Muscle of leg (tissue), 11 donors: Measurements from ENCODE around the gene BAG1. TPM values are rescaled to one million over a fixed set of nuclear protein-coding genes. Genes with fewer than 3 reads are reported as not detected.
A peak's percentile ranks its signal among the peaks of the same experiment; 100 is the strongest.

Experiments used
- DNase-seq: peaks from one replicate; pipeline ENCODE4 v3.0.0; 2013
- H3K27ac ChIP-seq: one replicate; pipeline ENCODE4 v1.5.1; 2013; ENCODE audit warnings: mild to moderate bottlenecking, low read length, control low read depth
- H3K27me3 ChIP-seq: one replicate; pipeline ENCODE4 v1.6.1; 2013; ENCODE audit warnings: low read length; ENCODE audit not compliant: control insufficient read depth, insufficient read depth
- H3K36me3 ChIP-seq: one replicate; pipeline ENCODE4 v1.6.1; 2013; ENCODE audit warnings: low read length; ENCODE audit not compliant: control insufficient read depth, insufficient read depth
- H3K4me1 ChIP-seq: one replicate; pipeline ENCODE4 v1.6.1; 2013; ENCODE audit warnings: low read length; ENCODE audit not compliant: control insufficient read depth, insufficient read depth
- H3K4me3 ChIP-seq: one replicate; pipeline ENCODE4 v1.5.1; 2013; ENCODE audit warnings: low read length, control low read depth
- H3K9me3 ChIP-seq: replicated peaks from 2 replicates; pipeline ENCODE4 v1.6.1; 2013; ENCODE audit warnings: low read depth, low read length; ENCODE audit not compliant: control insufficient read depth
- WGBS: methylation state at CpG from one replicate; pipeline ENCODE4 v1.1.5; 2013; ENCODE audit warnings: missing lambda C conversion rate; ENCODE audit not compliant: insufficient coverage; 5-methylcytosine and 5-hydroxymethylcytosine counted together
- polyA plus RNA-seq, 8 donors: library from polyadenylated mRNA; unstranded; fragments of 120-200 nt; gene quantifications; one replicate each; pipeline versions ENCODE4 v1.2.1 to v1.2.3, GENCODE V29; 2013; ENCODE audit warnings: inconsistent platforms in 1 of 8, low replicate concordance in 1 of 8; ENCODE audit not compliant: insufficient read length in 8 of 8, insufficient read depth in 1 of 8
- total RNA-seq: library from RNA; stranded (reverse); fragments of 120-200 nt; gene quantifications from one replicate; pipeline ENCODE4 v1.2.4, GENCODE V29; 2013

The BAG1 gene
- total and polyA plus RNA-seq, 9 donors = 54.1 to 94.4 (median 82.9) TPM

DNA sequence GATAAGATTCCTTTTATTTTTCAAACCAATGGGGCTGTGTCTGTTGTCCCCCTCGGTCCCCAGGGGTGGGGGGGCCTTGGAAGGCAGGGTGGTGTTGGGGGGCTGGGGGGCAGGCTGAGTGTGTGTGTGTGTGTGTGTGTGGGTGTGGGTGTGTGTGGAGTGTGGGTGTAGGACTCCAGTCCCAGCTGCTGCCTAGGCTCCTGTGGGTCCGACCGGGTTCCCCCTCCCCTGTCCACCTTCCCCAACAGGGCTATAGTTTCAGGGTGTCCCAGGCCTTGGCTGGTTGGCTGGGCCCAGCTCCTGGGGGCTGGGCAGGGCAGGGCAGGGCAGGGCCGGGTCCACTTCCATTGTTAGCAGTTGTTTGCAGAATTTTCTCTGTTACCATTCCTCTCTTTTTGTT lies 23.7 kb upstream of the BAG1 start:
- Histone ChIP-seq H3K4me1 (peaks cover 16% of the 10 kb centered on the region), H3K27me3 (no peaks in the 10 kb centered on the region), H3K36me3 (peaks cover 18% of the 10 kb centered on the region), H3K27ac (no peak overlapping the region), H3K4me3 (no peak overlapping the region), H3K9me3 (no peaks in the 10 kb centered on the region)
- WGBS = no CpG with 5 or more reads among the region's 4 CpGs
- DNase-seq = no peak

DNA sequence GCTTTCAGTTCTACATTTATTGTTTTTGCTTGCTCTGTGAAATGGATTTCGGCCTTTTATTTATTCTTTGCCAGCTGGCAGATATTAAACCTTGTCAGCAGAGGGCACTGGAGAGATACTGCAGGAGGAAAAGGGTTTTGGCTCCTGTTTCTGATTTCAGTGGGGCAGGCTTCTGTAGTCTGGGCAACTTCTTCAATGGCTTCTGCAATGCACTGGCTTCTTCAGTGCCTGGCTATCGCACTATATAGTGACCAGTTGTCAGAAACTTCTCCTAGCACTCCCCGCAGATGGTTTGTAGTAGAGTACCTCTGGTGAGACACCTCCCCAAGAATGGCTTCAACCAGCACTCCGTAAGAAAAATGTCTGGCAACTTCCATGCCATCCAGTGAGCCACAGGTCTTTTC lies 22.6 kb upstream of the BAG1 start:
- Histone ChIP-seq H3K4me3 (no peak overlapping the region), H3K27ac (peak overlapping the region; percentile 18), H3K9me3 (no peaks in the 10 kb centered on the region), H3K4me1 (peaks cover 14% of the 10 kb centered on the region), H3K36me3 (peaks cover 11% of the 10 kb centered on the region), H3K27me3 (no peaks in the 10 kb centered on the region)
- peak; percentile 78 for DNase-seq
- WGBS = 43% methylated on average over 2 of the region's 4 CpGs

DNA sequence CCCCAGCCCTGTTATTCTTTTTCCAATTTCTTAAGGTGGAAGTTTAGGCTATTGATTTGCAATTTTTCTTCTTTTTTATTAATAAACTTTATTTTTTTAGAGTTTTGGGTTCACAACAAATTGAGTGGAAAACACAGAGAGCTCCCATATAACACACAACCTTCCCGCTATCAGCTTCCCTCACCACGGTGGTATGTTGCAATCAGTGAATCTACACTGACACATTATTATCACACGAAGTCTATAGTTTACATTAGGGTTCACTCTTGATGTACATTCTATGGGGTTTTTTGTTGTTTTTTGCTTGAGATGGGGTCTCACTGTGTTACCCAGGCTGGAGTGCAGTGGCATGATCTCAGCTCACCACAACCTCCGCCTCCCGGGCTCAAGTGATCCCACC lies 21.0 kb upstream of the BAG1 start:
- no CpG with 5 or more reads among the region's 5 CpGs for whole genome bisulfite sequencing

DNA sequence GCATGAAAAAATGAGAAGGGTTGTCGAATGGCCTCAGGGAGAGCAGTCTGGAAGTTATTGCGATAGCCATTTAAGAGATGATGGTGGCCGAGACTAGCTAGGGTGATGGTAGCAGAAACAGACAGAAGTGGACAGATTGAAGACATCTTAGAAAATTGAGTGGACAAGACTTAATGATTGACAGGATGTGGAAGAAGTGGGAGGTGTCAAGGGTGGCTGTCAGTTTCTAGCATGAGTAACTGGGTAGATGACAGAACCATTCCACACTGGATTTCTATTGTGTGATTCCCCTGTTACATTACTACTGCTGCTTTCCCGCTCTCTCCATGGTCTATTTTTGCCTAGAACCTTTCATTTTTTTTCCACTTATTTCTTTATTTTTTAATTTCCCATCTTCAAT lies 13.0 kb upstream of the BAG1 start:
- Histone ChIP-seq H3K4me1 (no peaks in the 10 kb centered on the region), H3K4me3 (no peak overlapping the region), H3K36me3 (peaks cover 54% of the 10 kb centered on the region), H3K27ac (no peak overlapping the region), H3K27me3 (no peaks in the 10 kb centered on the region), H3K9me3 (no peaks in the 10 kb centered on the region)
- WGBS = 97% methylated on average over 4 of the region's 4 CpGs
- DNase-seq = no peak

More for the DNA sequence above, 21.0 kb upstream of the BAG1 start:
- no peak overlapping the region for H3K4me3 ChIP-seq
- H3K27ac ChIP-seq = no peak overlapping the region
- H3K36me3 ChIP-seq = peaks cover 12% of the 10 kb centered on the region
- no peaks in the 10 kb centered on the region for H3K9me3 ChIP-seq
- no peaks in the 10 kb centered on the region for H3K27me3 ChIP-seq
- peaks cover 10% of the 10 kb centered on the region for H3K4me1 ChIP-seq
- no peak for DNase-seq

DNA sequence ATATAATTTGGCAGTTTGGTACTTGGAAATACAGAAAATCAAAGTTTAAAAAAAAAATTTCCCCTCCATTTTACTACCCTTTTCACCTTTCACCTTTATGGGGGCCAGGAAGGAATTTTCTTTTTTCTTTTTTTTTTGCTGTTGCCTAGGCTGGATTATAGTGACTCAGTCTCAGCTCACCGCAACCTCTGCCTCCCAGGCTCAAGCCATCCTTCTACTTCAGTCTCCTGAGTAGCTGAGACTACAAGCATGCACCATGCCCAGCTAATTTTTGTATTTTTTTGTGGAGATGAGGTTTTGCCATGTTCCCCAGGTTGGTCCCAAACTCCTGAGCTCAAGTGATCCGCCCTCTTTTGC lies 9.4 kb upstream of the BAG1 start:
- H3K36me3 ChIP-seq = peaks cover 50% of the 10 kb centered on the region

DNA sequence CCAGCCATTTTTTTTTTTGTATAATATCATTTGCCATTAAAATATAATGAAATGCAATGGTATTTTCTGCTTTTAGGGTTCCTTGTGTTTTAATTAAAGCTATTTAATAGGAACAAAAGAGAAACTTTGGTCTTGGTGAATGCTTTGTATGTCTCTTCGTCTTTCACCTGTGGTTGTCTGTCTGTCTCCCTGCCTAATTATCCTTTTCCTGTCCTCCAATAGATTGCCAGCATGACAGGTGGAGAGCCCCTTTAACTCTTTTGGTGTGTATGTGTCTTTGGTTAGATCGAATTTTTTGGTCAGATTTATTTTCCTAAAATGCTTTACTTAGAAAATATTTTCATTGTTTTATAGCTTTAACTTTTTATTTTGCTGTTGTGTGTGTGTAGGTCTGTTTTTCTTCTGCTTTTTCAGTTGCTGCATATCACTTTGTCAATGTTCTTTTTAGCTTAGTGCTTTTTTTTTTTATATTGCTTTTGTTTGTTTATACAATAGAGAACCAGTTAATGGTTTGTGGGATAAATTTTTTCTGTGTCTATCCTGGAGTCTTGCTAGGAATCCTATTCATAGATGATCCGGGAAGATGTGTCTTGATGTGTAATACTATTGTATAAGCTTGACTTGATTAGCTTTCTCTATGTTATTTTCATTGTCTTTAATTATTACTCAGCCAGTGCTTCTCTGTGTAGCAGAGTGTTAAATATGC lies 8.9 kb upstream of the BAG1 start:
- WGBS = no CpG with 5 or more reads among the region's 3 CpGs
- peaks cover 48% of the 10 kb centered on the region for H3K36me3 ChIP-seq

More for the DNA sequence above, 9.4 kb upstream of the BAG1 start:
- Histone ChIP-seq H3K4me1 (no peaks in the 10 kb centered on the region), H3K27ac (no peak overlapping the region), H3K4me3 (no peak overlapping the region), H3K27me3 (no peaks in the 10 kb centered on the region), H3K9me3 (no peaks in the 10 kb centered on the region)
- DNase-seq = no peak
- no CpG with 5 or more reads among the region's 2 CpGs for WGBS

DNA sequence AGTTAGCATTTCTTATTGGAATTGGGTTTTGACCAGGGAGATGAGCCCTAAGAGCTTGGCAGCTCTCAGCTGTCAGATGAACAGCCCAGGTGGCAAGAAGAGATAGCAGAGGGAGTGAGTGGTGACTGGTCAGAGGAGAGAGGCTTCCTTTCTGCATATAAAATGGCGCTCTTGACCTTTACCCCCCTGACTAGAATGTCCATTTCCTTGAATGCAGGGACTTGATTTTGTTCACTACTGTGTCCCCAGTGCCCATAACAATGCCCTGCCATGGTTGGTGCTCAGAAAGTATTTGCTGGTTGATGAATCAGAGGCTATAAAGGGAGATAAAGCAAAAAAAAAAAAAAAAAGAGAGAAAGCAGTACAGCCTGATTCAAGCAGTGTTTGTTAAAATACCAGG lies 7.6 kb upstream of the BAG1 start:
- H3K27me3 ChIP-seq = no peaks in the 10 kb centered on the region
- no peak for DNase-seq
- H3K27ac ChIP-seq = no peak overlapping the region
- no peaks in the 10 kb centered on the region for H3K9me3 ChIP-seq
- no peaks in the 10 kb centered on the region for H3K4me1 ChIP-seq
- peaks cover 43% of the 10 kb centered on the region for H3K36me3 ChIP-seq
- no CpG with 5 or more reads among the region's 1 CpG for WGBS
- H3K4me3 ChIP-seq = no peak overlapping the region

More for the DNA sequence above, 8.9 kb upstream of the BAG1 start:
- H3K9me3 ChIP-seq = no peaks in the 10 kb centered on the region
- no peak for DNase-seq
- H3K4me3 ChIP-seq = no peak overlapping the region
- no peak overlapping the region for H3K27ac ChIP-seq
- H3K27me3 ChIP-seq = no peaks in the 10 kb centered on the region
- H3K4me1 ChIP-seq = no peaks in the 10 kb centered on the region

DNA sequence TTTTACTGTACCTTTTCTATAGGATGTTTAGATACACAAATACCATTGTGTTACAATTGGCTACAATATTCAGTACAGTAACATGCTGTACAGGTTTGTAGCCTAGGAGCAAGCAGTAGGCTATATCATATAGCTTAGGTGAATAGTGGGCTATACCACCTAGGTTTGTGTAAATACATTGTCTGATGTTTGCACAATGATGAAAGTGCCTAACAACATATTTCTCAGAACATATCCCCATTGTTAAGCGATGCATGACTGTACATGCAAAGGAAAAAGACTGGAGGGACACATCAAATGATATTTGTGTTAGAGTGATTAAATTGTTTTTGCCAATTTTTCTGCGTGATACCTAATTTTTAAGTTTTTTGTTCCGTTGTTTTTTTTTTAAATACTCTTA lies 5.6 kb upstream of the BAG1 start:
- peaks cover 39% of the 10 kb centered on the region for H3K36me3 ChIP-seq
- WGBS = no CpG with 5 or more reads among the region's 3 CpGs

DNA sequence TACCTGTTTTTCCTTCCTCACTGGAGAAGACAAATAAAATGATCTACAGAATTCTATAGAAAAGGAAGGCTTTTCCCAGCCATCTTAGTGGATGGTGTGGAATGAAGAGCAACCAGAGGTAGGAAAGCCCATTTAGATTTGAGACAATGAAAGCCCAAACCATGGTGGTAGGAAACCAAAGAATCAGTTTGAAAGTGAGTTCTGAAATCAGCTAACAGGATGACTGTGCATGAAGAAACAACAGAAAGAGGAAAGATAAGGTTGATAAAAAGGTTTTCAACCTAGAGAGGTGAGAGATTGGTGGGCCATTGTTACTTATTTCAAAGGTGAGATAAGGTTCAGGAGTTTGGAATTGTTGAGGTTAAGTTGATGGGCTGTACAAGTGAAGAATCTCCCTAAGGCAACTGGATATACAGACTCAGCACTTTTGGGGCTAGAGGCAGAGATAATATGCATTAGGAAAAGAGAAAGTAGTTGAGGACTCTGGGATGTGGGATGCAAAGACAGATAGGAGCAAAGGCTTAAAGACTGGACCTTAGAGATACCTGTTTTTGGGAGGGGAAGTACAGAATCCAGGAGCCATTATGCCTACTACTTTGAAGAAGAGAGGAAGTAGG lies 2.8 kb upstream of the BAG1 start:
- peaks cover 30% of the 10 kb centered on the region for H3K36me3 ChIP-seq
- H3K27ac ChIP-seq = no peak overlapping the region
- peaks cover 20% of the 10 kb centered on the region for H3K4me1 ChIP-seq
- H3K9me3 ChIP-seq = no peaks in the 10 kb centered on the region
- H3K27me3 ChIP-seq = no peaks in the 10 kb centered on the region
- no peak overlapping the region for H3K4me3 ChIP-seq
- DNase-seq = no peak

More for the DNA sequence above, 5.6 kb upstream of the BAG1 start:
- no peaks in the 10 kb centered on the region for H3K9me3 ChIP-seq
- peaks cover 10% of the 10 kb centered on the region for H3K4me1 ChIP-seq
- H3K4me3 ChIP-seq = no peak overlapping the region
- H3K27ac ChIP-seq = no peak overlapping the region
- no peak for DNase-seq
- H3K27me3 ChIP-seq = no peaks in the 10 kb centered on the region

DNA sequence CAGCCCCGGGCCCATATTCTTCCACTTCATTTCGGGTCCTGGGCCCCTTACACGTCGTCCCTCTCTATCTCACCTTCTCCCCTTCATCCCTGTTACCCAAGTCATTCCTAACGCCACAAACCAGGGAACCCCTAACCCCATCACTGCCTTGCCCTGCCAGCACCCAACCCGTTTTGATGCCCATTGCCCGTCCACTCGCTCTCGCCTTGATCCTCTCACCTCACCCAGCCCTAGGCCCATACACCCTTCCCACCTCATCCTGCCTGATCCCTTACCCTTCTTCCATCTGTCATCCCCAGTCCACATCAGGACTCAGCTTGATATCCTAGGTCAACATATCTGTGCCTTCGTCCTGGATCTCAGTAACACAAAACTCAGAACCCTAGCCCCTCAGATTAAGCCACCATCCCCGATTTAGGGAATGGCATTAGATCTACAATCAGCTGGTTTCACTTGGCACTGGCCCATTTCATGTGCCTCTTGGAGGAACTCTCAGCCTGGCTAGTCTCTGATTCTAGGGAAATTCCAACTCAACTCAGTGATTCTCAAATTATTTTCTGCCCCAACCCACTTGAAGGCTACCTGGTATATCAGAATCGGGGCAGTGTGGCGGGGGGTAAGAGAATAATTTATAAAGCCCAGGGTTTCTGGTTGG lies 830 bp upstream of the BAG1 start:
- Histone ChIP-seq H3K9me3 (no peaks in the 10 kb centered on the region), H3K27me3 (no peaks in the 10 kb centered on the region), H3K27ac (peak overlapping the region; percentile 84), H3K36me3 (peaks cover 29% of the 10 kb centered on the region), H3K4me3 (peak overlapping the region; percentile 81), H3K4me1 (peaks cover 20% of the 10 kb centered on the region)
- 22% methylated on average over 13 of the region's 13 CpGs for WGBS
- DNase-seq = peak; percentile 36
